ENCODE results near the gene EXD3. TPM values are rescaled to one million over a fixed set of nuclear protein-coding genes. Genes with fewer than 3 reads are reported as not detected.

The EXD3 gene
- total and polyA plus RNA-seq, 2 of the 4 experiments (the other 2 are of a cell fraction) = 1.1 to 7.4 TPM

- Histone ChIP-seq H3K23ac (ENCODE audit: low read depth, low read length) (peak overlapping the region; percentile 50), H3K9ac (ENCODE audit: low read depth, low read length) (peak overlapping the region; percentile 85), H2BK120ac (ENCODE audit: low read depth, low read length) (no peak overlapping the region), H2BK5ac (ENCODE audit: low read depth, low read length, poor library complexity, severe bottlenecking) (peak overlapping the region; percentile 28), H2AK5ac (ENCODE audit: low read depth, low read length) (peak overlapping the region; percentile 10; the same call in 1 of the 2 replicates), H3K56ac (ENCODE audit: extremely low read depth, insufficient read depth, low read length) (peak overlapping the region; percentile 20; the same call in 1 of the 2 replicates), H3K18ac (ENCODE audit: low read depth, low read length) (peak overlapping the region; percentile 10; the same call in 1 of the 2 replicates), H3K4me3 (ENCODE audit: insufficient read depth, low read depth, low read length) (peak overlapping the region; percentile 79), H2AFZ (replicated peaks; ENCODE audit: low read length, poor library complexity) (peak overlapping the region; percentile 98), H3K27me3 (ENCODE audit: control insufficient read depth, insufficient read depth, low read length) (no peaks in the 10 kb centered on the region; the same call in 1 of the 2 replicates), H3K79me1 (ENCODE audit: low read depth in 1 of 2, low read length in 2 of 2) (peaks cover 16 to 24% of the 10 kb centered on the region in 2 experiments), H3K27ac (ENCODE audit: insufficient read depth, low read length) (peak overlapping the region; percentile 16; the same call in 1 of the 2 replicates), H4K5ac (ENCODE audit: low read depth, low read length) (peak overlapping the region; percentile 92), H4K20me1 (ENCODE audit: insufficient read depth, low read length) (no peaks in the 10 kb centered on the region), H4K8ac (ENCODE audit: low read depth in 2 of 2, low read length in 2 of 2) (peak overlapping the region; percentile 71 to 95), H3K9me1 (ENCODE audit: insufficient read depth, low read length) (no peaks in the 10 kb centered on the region), H3K4me1 (ENCODE audit: control insufficient read depth, insufficient read depth, low read length) (peaks cover 5% of the 10 kb centered on the region; the same call in 1 of the 2 replicates), H3K14ac (replicated peaks; ENCODE audit: low read depth, low read length) (peak overlapping the region; percentile 59), H4K91ac (ENCODE audit: insufficient read depth, low read depth, low read length) (peak overlapping the region; percentile 66; the same call in 1 of the 2 replicates), H3K36me3 (ENCODE audit: control insufficient read depth, insufficient read depth, low read length) (peaks cover 3% of the 10 kb centered on the region; the same call in 1 of the 2 replicates), H3K4me2 (ENCODE audit: low read depth, low read length) (peak overlapping the region; percentile 98), H2BK20ac (ENCODE audit: low read depth, low read length) (no peak overlapping the region), H2AK9ac (replicated peaks; ENCODE audit: low read depth, low read length, poor library complexity) (peak overlapping the region; percentile 93), H3K4ac (ENCODE audit: low read depth, low read length) (peak overlapping the region; percentile 76), H3K9me3 (ENCODE audit: control insufficient read depth, insufficient read depth, low read length) (no peaks in the 10 kb centered on the region), H2BK15ac (ENCODE audit: low read depth, low read length) (no peak overlapping the region; the same call in 2 of the 3 replicates)
- ATAC-seq (ENCODE audit: low read depth) (no peak), DNase-seq (no peak)
- intact Hi-C loops (cut with micrococcal nuclease) (no loop called here), dilution Hi-C loops (cut with HindIII; ENCODE audit: low sequenced_read_pairs, unreplicated experiment) (no loop called here), in situ Hi-C loops (cut with MboI; ENCODE audit: low sequenced_read_pairs) (no loop called here)
- ChIA-PET POLR2A (ENCODE audit: unreplicated experiment) (no interaction called here), CTCF (interaction anchor here (1.0 kb wide), 1 partner anchor 113 kb away, joined by 3 read pairs; no protein-coding TSS in a partner anchor)
- BruUV-seq (replicated peaks) = no TSS peak
- 0% methylated on average over 9 of the region's 11 CpGs; no CpG with 5 or more reads in 1 of the 2 experiments for WGBS, 2 experiments (ENCODE audit: extremely low coverage in 2 of 2, insufficient read length in 1 of 2)
- TF ChIP-seq MAFK (IDR thresholded peaks at IDR 0.05; ENCODE audit: low read depth, low read length) (no peak), NFE2L2 (IDR thresholded peaks at IDR 0.05; ENCODE audit: low read depth, low read length) (no peak), RFX5 (IDR thresholded peaks at IDR 0.05; ENCODE audit: low read depth, low read length) (no peak), CHD1 (IDR thresholded peaks at IDR 0.05; ENCODE audit: low read depth, low read length) (no peak), BHLHE40 (IDR thresholded peaks at IDR 0.05; ENCODE audit: low read depth, low read length) (no peak), RAD21 (IDR thresholded peaks at IDR 0.05; ENCODE audit: low read length) (no peak), USF2 (IDR thresholded peaks at IDR 0.05; ENCODE audit: low read depth, low read length) (no peak), MXI1 (IDR thresholded peaks at IDR 0.05; ENCODE audit: borderline replicate concordance, low read depth, low read length) (no peak), CTCF (conservative IDR thresholded peaks at IDR 0.05; ENCODE audit: low read depth, low read length) (no peak), FOS (IDR thresholded peaks at IDR 0.05; ENCODE audit: low read depth, low read length) (no peak), POLR2A (IDR thresholded peaks at IDR 0.05; ENCODE audit: low read depth, low read length) (no peak), CEBPB (IDR thresholded peaks at IDR 0.05; ENCODE audit: low read depth, low read length) (no peak), SMC3 (IDR thresholded peaks at IDR 0.05; ENCODE audit: low read depth, low read length) (no peak), ELK1 (IDR thresholded peaks at IDR 0.05; ENCODE audit: borderline replicate concordance, low read depth, low read length) (no peak)
Measured at GRCh38 chr9:137421838-137422603, 941 bp downstream of the EXD3 start.

Data from IMR-90 (cell line).